Activated T-helper 1 cell treated with anti-CD3 and anti-CD28 coated beads, Interleukin-12 subunit alpha, Interleukin-12 subunit beta, Interleukin-2, Interleukin-4 antibody, amounts not matched to agents 30 ng/mL and 10 ng/mL and 1 ng/mL, durations not matched to agents 14 hours and 24 hours and 36 hours (primary cell): Measurements from ENCODE around the gene ADCY10. TPM values are rescaled to one million over a fixed set of nuclear protein-coding genes. Genes with fewer than 3 reads are reported as not detected.
A peak's percentile ranks its signal among the peaks of the same experiment; 100 is the strongest.

Source experiments
- DNase-seq: peaks from one replicate; pipeline ENCODE4 v3.0.0; 2021; ENCODE audit warnings: low spot score
- H3K27ac Mint-ChIP-seq: one replicate; pipeline ENCODE4 v1.8.0; 2021; ENCODE audit warnings: mild to moderate bottlenecking, mixed read lengths
- H3K27me3 Mint-ChIP-seq: one replicate; pipeline ENCODE4 v1.8.0; 2022; ENCODE audit warnings: mild to moderate bottlenecking, moderate library complexity, mixed read lengths; ENCODE audit not compliant: insufficient read depth
- H3K36me3 Mint-ChIP-seq: one replicate; pipeline ENCODE4 v1.8.0; 2021; ENCODE audit warnings: low read depth, mixed read lengths
- H3K4me1 Mint-ChIP-seq: one replicate; pipeline ENCODE4 v1.8.0; 2021; ENCODE audit warnings: low read depth, mixed read lengths
- H3K4me3 Mint-ChIP-seq: one replicate; pipeline ENCODE4 v1.8.0; 2021; ENCODE audit warnings: mild to moderate bottlenecking, moderate library complexity, mixed read lengths
- H3K9me3 Mint-ChIP-seq: one replicate; pipeline ENCODE4 v1.8.0; 2021; ENCODE audit warnings: mixed read lengths
- intact Hi-C: fragments of 100-400 bp; cut with micrococcal nuclease; formaldehyde crosslinking; loops from one replicate; pipeline ENCODE4 v1.15.1; 2024
- total RNA-seq: library from RNA; stranded (reverse); gene quantifications from 2 replicates; pipeline ENCODE4 v1.2.3, GENCODE V29; 2022

ADCY10 gene
- total RNA-seq = not detected in 2 replicates

DNA sequence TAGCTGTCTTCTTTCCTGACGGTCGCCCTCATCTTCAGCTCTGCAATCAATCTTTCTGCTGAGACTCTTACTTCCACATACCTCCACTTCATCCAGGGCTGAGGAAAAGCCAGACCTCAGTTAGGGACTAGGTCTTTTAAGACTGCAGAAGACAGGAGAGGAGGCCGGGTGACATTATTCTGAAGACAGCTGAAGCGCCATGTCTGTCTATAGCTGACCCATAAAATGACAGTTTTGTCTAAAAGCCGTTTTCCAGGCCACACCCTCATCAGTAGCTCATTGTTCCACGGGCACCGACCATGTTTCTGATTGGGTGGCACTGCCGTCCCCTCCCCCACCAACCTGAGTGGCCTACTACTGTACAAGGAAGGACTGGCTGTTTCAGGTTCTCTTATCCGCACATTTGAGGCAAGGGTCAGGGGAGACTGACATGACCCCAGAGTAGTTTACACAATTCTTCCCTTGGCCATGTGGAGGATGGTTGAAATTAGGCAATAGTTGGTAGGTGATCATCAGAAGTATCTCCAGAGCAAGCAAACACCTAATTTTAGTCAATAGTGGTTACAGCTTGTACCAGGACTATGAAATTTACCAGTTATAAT lies at the start of gene ADCY10:
ADCY10 (minus strand) TSS at position 240 of the 602 bp plus-strand sequence. CDS start 8,994 bp downstream, outside the sequence.
- Mint-ChIP-seq H3K27ac (no peak within 1 kb of the TSS), H3K27me3 (no peaks in the 10 kb centered on the region), H3K9me3 (peaks cover 11% of the 10 kb centered on the region), H3K36me3 (peaks cover 8% of the 10 kb centered on the region), H3K4me1 (no peaks in the 10 kb centered on the region), H3K4me3 (no peak within 1 kb of the TSS)
- intact Hi-C loops = no loop called here
- no peak for DNase-seq

- Mint-ChIP-seq H3K4me1 (peaks cover 5% of the 10 kb centered on the region), H3K27ac (no peak overlapping the region), H3K36me3 (peaks cover 30% of the 10 kb centered on the region), H3K4me3 (no peak overlapping the region), H3K27me3 (no peaks in the 10 kb centered on the region), H3K9me3 (no peaks in the 10 kb centered on the region)
- intact Hi-C loops = no loop called here
- no peak for DNase-seq
Measured at GRCh38 chr1:167957710-167958109, 43.8 kb upstream of the ADCY10 start.

DNA sequence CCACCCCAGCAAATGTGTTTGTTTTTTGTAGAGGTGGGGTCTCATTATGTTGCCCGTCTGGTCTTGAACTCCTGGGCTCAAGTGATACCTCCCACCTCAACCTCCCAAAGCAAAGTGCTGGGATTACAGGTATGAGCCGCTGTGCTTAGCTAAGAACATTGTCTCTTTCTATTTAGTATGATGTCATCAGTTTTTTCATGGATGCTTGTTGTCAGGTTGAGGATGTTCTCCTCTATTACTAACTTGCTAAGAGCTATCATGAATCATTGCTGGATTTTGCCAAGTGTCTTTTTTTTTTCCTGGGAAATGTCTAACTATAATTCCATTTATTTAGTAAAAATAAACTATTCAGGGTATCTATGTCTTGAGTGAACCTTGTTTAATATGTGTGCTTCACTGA lies 42.0 kb upstream of the ADCY10 start:
- Mint-ChIP-seq H3K9me3 (no peaks in the 10 kb centered on the region), H3K27me3 (no peaks in the 10 kb centered on the region), H3K4me1 (peaks cover 7% of the 10 kb centered on the region), H3K36me3 (peaks cover 34% of the 10 kb centered on the region), H3K27ac (no peak overlapping the region), H3K4me3 (no peak overlapping the region)
- DNase-seq = no peak
- intact Hi-C loops = no loop called here

- H3K4me1 Mint-ChIP-seq = peaks cover 24% of the 10 kb centered on the region
- intact Hi-C loops = no loop called here
- H3K27ac Mint-ChIP-seq = no peak overlapping the region
- no peak for DNase-seq
- H3K9me3 Mint-ChIP-seq = no peaks in the 10 kb centered on the region
- peaks cover 24% of the 10 kb centered on the region for H3K36me3 Mint-ChIP-seq
- H3K27me3 Mint-ChIP-seq = no peaks in the 10 kb centered on the region
- no peak overlapping the region for H3K4me3 Mint-ChIP-seq
Measured at GRCh38 chr1:167950569-167950968, 36.6 kb upstream of the ADCY10 start.

GRCh38 chr1:167949785-167950184 lies 35.9 kb upstream of the ADCY10 start:
- no peak overlapping the region for H3K4me3 Mint-ChIP-seq
- peaks cover 19% of the 10 kb centered on the region for H3K36me3 Mint-ChIP-seq
- no peaks in the 10 kb centered on the region for H3K9me3 Mint-ChIP-seq
- H3K27me3 Mint-ChIP-seq = no peaks in the 10 kb centered on the region
- H3K4me1 Mint-ChIP-seq = peaks cover 24% of the 10 kb centered on the region
- no peak for DNase-seq
- intact Hi-C loops = no loop called here
- H3K27ac Mint-ChIP-seq = no peak overlapping the region

- Mint-ChIP-seq H3K27me3 (no peaks in the 10 kb centered on the region), H3K27ac (no peak overlapping the region), H3K36me3 (peaks cover 12% of the 10 kb centered on the region), H3K4me1 (peaks cover 24% of the 10 kb centered on the region), H3K9me3 (peaks cover 3% of the 10 kb centered on the region), H3K4me3 (no peak overlapping the region)
- intact Hi-C loops = no loop called here
- DNase-seq = no peak
Measured at GRCh38 chr1:167947733-167948132, 33.8 kb upstream of the ADCY10 start.

DNA sequence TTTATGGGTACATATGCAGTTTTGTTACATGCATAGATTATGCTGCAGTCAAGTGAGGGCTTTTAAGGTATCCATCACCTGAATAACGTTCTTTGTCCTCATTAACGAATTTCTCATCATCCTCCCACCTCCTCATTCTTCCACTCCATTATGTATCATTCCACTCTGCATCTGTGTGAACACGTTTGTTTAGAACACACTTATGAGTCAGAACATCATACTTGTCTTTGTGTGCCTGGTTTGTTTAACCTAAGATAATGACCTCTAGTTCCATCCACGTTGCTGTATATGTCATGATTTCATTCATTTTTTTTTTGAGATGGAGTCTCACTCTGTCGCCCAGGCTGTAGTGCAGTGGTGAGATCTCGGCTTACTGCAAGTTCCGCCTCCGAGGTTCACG lies 29.6 kb upstream of the ADCY10 start:
- Mint-ChIP-seq H3K9me3 (peaks cover 3% of the 10 kb centered on the region), H3K4me1 (peaks cover 23% of the 10 kb centered on the region), H3K27ac (no peak overlapping the region), H3K4me3 (no peak overlapping the region), H3K36me3 (peaks cover 5% of the 10 kb centered on the region), H3K27me3 (no peaks in the 10 kb centered on the region)
- intact Hi-C loops = no loop called here
- no peak for DNase-seq

DNA sequence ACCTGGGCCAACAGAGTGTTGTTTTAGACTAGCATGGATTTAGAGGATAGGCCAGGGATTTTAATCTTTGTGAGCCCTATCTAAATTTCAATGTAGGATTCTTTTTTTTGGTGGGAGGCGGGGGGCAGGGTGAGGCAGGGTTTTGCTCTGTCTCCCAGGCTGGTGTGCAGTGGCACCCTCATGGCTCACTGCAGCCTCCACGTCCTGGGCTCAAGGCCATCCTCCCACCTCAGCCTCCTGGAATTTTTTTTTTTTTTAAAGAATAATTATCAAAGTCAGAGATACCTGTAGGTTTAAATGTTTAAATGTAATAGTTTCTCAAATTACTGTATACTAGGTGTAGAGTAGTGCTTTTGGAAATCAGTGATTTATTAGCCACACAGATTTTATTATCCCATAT lies 26.3 kb upstream of the ADCY10 start:
- no peak overlapping the region for H3K27ac Mint-ChIP-seq
- H3K9me3 Mint-ChIP-seq = peaks cover 3% of the 10 kb centered on the region
- peaks cover 16% of the 10 kb centered on the region for H3K4me1 Mint-ChIP-seq
- intact Hi-C loops = no loop called here
- H3K36me3 Mint-ChIP-seq = peaks cover 5% of the 10 kb centered on the region
- no peak for DNase-seq
- no peaks in the 10 kb centered on the region for H3K27me3 Mint-ChIP-seq
- no peak overlapping the region for H3K4me3 Mint-ChIP-seq

DNA sequence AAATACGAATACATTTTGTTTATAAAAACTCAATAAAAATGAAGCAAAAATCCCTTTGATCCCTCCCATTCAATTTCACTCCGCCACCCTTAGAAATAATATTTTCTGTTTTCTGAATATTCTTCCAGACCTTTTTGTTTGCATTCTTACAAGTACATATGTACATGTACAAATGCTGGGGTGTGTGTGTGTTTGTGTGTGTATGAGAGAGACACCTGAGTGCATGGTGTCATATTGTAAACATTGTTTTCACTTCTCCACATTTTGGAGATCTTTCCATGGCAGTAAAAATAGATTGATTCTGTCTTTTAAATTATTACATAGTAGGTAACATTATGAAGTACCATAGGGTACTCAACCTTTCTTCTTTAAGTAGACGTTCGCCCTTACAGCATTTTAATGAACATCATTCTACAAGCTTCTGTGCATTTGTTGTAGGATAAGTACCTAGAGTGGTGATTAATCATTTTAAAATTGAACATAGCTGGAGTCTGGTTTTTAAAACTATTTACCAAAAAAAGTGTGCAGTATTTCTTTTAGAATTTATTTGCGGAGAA lies 24.2 kb upstream of the ADCY10 start:
- Mint-ChIP-seq H3K27ac (peak overlapping the region; percentile 84), H3K4me1 (peaks cover 35% of the 10 kb centered on the region), H3K9me3 (no peaks in the 10 kb centered on the region), H3K36me3 (peaks cover 2% of the 10 kb centered on the region), H3K4me3 (peak overlapping the region; percentile 91), H3K27me3 (no peaks in the 10 kb centered on the region)
- intact Hi-C loops = loop anchor here (5.0 kb wide), 5 partner anchors 199 to 1549 kb away; partner anchors contain the start of genes GPR161, RCSD1, SLC19A2 and TADA1
- DNase-seq = no peak

- intact Hi-C loops = loop anchor here (2.0 to 5.0 kb wide), 6 partner anchors 200 to 1550 kb away; partner anchors contain the start of genes GPR161, RCSD1, SFT2D2 and SLC19A2
- peaks cover 2% of the 10 kb centered on the region for H3K36me3 Mint-ChIP-seq
- H3K4me1 Mint-ChIP-seq = peaks cover 38% of the 10 kb centered on the region
- H3K27me3 Mint-ChIP-seq = no peaks in the 10 kb centered on the region
- no peak for DNase-seq
- peak overlapping the region; percentile 93 for H3K27ac Mint-ChIP-seq
- no peaks in the 10 kb centered on the region for H3K9me3 Mint-ChIP-seq
- H3K4me3 Mint-ChIP-seq = peak overlapping the region; percentile 91
Measured at GRCh38 chr1:167937709-167938010, 23.7 kb upstream of the ADCY10 start.

DNA sequence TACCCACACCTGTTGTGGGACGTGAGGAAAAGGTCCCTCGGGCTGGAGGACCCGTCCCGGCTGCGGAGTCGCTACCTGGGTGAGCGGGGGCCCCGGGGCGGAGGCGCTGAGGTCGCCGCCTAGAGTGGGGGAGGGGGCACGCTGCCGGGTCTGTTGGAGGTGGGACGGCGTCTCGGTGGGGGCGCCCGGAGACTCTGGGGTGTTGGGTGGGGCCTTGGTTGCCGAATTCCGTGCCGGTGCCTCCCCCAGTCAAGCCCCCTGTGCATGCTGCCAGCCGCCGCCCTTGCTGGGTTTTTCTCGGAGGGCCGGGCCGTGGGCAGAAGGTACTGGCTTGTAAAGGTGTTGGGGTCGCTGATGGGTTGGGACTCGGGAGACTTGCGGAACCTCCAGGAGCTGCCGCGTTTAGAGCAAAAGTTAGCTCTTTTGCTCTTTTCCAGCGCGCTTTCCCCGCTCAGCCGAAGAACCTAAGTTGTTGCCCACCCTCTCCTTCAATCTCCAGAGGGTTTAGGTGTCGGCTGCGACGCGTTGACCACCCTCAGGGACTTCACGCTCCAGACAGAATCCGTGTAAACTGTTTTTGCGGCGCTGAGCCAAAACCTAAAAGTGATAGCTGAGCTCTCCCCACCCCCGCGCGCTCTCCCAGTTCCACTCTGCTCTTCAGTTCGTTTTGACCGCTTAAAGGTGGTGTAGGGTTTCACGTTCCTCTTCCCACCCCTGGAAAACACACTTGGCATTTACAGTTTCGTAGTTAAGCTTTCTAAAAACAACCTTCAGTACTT lies 23.2 kb upstream of the ADCY10 start, which contains the start of gene MPC2:
MPC2 (minus strand) TSS at position 143 of the 779 bp plus-strand sequence. CDS start 1,231 bp downstream, outside the sequence.
- intact Hi-C loops = loop anchor here (1.0 to 5.0 kb wide), 14 partner anchors 134 to 1956 kb away; partner anchors contain the start of genes GPR161, NME7, POU2F1 and RCSD1
- Mint-ChIP-seq H3K36me3 (peaks cover 2% of the 10 kb centered on the region), H3K9me3 (no peaks in the 10 kb centered on the region), H3K4me3 (peak within 1 kb of the TSS; percentile 91), H3K4me1 (peaks cover 42% of the 10 kb centered on the region), H3K27ac (peak within 1 kb of the TSS; percentile 98), H3K27me3 (no peaks in the 10 kb centered on the region)
- DNase-seq = peak; percentile 56

- intact Hi-C loops = loop anchor here (1.0 to 5.0 kb wide), 14 partner anchors 133 to 1957 kb away; partner anchors contain the start of genes GPR161, NME7, POU2F1 and RCSD1
- peaks cover 2% of the 10 kb centered on the region for H3K36me3 Mint-ChIP-seq
- DNase-seq = peak; percentile 98
- H3K27me3 Mint-ChIP-seq = no peaks in the 10 kb centered on the region
- H3K9me3 Mint-ChIP-seq = no peaks in the 10 kb centered on the region
- H3K27ac Mint-ChIP-seq = peak within 1 kb of the TSS; percentile 98
- H3K4me1 Mint-ChIP-seq = peaks cover 41% of the 10 kb centered on the region
- peak within 1 kb of the TSS; percentile 91 for H3K4me3 Mint-ChIP-seq
Measured at GRCh38 chr1:167936068-167936929, 22.4 kb upstream of the ADCY10 start, which contains the start of gene DCAF6. DCAF6 (plus strand) TSS chr1:167936683; CDS start chr1:167936912, 229 bp downstream.
